Right kidney (tissue), 1 donor: ENCODE results near the gene NPC1.
A peak's percentile ranks its signal among the peaks of the same experiment; 100 is the strongest.

Experiments
- DNase-seq: peaks from one replicate; pipeline ENCODE4 v3.0.0-alpha.2; 2016

The NPC1 gene

GRCh38 chr18:23487738-23488570 lies 98.4 kb downstream of the NPC1 start:
- DNase-seq: peak; percentile 26

- no peak for DNase-seq
Observed at GRCh38 chr18:23485386-23485785, 100.9 kb downstream of the NPC1 start.

GRCh38 chr18:23484561-23485182 lies 101.6 kb downstream of the NPC1 start:
- no peak for DNase-seq
